Tibial artery (tissue), 4 donors: Measurements from ENCODE around the gene CA9.

Experiments
- DNase-seq, 2 donors: peaks; one replicate each; pipeline ENCODE4 v3.0.0-alpha.2; 2019
- H3K27ac ChIP-seq, 2 donors: fragments of 200-600 bp; sonication (generic) in 1 of 2; 1 replicate in 1 of 2; 2 replicates in 1 of 2; pipeline ENCODE4 v1.5.1; 2018 to 2019; ENCODE audit warnings: mild to moderate bottlenecking in 1 of 2
- H3K27me3 ChIP-seq, 2 donors: fragments of 200-600 bp; sonication (generic) in 1 of 2; one replicate each; pipeline versions ENCODE4 v1.5.1 to v1.6.0; 2016 to 2019
- H3K36me3 ChIP-seq, 3 donors: fragments of 200-600 bp; sonication (generic) in 2 of 3; one replicate each; pipeline ENCODE4 v1.5.1; 2016 to 2019; ENCODE audit warnings: mild to moderate bottlenecking in 2 of 3
- H3K4me1 ChIP-seq, 4 donors: fragments of 200-600 bp; sonication (generic) in 2 of 4; 1 replicate in 3 of 4; 2 replicates in 1 of 4; pipeline ENCODE4 v1.5.1; 2016 to 2019
- H3K4me3 ChIP-seq, 2 donors: fragments of 200-600 bp; sonication (generic) in 1 of 2; 1 replicate in 1 of 2; 2 replicates in 1 of 2; pipeline ENCODE4 v1.5.1; 2018 to 2019; ENCODE audit warnings: mild to moderate bottlenecking in 2 of 2
- H3K9me3 ChIP-seq, 3 donors: fragments of 200-600 bp; sonication (generic) in 1 of 3; one replicate each; pipeline ENCODE4 v1.5.1; 2016 to 2019
- intact Hi-C: fragments of 100-400 bp; cut with DNase I; formaldehyde crosslinking; loops from one replicate; pipeline ENCODE4 v1.15.0; 2023; ENCODE audit warnings: low total_unique reads
- TF ChIP-seq, protein P1 (sequence below), 2 experiments: fragments of 200-600 bp in 1 of 2; fragments of 450-650 bp in 1 of 2; IDR thresholded peaks; one replicate each; pipeline ENCODE4 v1.5.1; 2017 to 2019; ENCODE audit warnings: antibody characterized with exemption in 2 of 2, mild to moderate bottlenecking in 1 of 2, moderate library complexity in 1 of 2

CA9 gene

DNA sequence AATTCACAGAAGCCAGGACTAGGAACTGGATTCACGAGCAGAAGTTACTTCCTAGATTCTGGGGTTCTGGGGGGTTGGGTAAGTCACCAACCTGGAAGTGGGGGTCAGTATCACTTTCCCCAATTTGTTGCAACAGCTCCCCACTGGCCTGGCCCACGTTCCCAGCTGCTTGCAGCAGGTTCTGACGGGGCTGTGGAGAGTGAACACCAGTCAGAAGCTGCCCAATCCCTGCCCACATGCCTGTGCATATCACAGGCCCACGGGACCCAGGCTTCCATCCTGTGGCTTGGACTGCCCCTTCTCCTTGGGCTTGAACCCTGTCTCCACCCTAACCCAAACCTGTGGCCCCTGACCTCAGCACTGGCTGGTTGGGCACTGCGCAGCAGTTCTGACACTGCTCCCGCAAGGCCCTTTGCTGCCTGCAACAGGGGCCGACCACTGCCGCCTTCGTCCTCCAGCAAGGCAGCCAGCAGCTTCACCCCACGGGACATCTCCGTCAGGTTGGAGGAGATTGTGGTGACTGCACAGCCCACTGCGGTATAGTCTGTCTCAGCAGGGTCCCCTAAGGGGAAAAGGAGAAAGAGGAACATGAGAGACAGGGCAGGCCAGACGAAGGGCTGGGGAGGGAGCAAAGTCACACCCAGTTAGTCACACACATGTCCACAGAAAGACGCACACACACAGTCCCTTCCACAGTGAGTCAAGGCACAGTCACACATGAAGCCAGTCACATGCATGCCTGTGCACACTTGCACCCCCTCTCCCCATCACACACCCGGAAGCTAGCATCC is 45.2 kb downstream of the CA9 start:
- peak in 1 of 2 donors; percentile 55 for DNase-seq
- peaks cover 0 to 6% (median 3%) of the 10 kb centered on the region in 4 donors for H3K4me1 ChIP-seq
- intact Hi-C loops, result no loop called here
- H3K4me3 ChIP-seq, result no peak overlapping the region
- peaks cover 100% of the 10 kb centered on the region in 3 donors for H3K36me3 ChIP-seq
- H3K27me3 ChIP-seq, result no peaks in the 10 kb centered on the region
- no peaks in the 10 kb centered on the region for H3K9me3 ChIP-seq
- TF ChIP-seq, protein P1, sequence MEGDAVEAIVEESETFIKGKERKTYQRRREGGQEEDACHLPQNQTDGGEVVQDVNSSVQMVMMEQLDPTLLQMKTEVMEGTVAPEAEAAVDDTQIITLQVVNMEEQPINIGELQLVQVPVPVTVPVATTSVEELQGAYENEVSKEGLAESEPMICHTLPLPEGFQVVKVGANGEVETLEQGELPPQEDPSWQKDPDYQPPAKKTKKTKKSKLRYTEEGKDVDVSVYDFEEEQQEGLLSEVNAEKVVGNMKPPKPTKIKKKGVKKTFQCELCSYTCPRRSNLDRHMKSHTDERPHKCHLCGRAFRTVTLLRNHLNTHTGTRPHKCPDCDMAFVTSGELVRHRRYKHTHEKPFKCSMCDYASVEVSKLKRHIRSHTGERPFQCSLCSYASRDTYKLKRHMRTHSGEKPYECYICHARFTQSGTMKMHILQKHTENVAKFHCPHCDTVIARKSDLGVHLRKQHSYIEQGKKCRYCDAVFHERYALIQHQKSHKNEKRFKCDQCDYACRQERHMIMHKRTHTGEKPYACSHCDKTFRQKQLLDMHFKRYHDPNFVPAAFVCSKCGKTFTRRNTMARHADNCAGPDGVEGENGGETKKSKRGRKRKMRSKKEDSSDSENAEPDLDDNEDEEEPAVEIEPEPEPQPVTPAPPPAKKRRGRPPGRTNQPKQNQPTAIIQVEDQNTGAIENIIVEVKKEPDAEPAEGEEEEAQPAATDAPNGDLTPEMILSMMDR (IDR thresholded peaks at IDR 0.05), result no peak
- H3K27ac ChIP-seq, result peak overlapping the region; percentile 34 to 99

DNA sequence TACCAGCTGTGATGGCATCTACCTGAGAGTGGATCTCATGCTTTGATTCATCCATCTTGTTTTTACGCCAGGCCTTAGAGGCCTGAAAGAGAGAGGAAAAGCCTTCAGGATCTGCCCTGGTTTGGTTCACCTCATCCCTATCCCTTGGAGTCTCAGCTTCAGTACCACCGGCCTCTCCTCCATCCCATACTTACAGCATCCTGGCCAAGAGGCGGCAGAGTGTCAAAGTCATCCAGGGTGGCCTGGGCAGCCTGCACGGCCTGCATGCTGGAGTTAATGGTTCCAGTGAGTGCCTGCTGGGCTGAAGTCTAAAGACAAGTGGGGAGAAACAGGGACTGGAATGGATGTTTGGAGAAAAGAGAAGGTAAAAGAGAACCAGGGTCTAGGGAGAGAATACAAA is 45.8 kb downstream of the CA9 start:
- peaks cover 0 to 5% (median 2%) of the 10 kb centered on the region in 4 donors for H3K4me1 ChIP-seq
- H3K27me3 ChIP-seq, result no peaks in the 10 kb centered on the region
- H3K36me3 ChIP-seq, result peaks cover 100% of the 10 kb centered on the region in 3 donors
- intact Hi-C loops, result no loop called here
- DNase-seq, result no peak
- TF ChIP-seq, protein P1 (IDR thresholded peaks at IDR 0.05), result no peak
- H3K4me3 ChIP-seq, result no peak overlapping the region
- no peaks in the 10 kb centered on the region for H3K9me3 ChIP-seq
- H3K27ac ChIP-seq, result peak overlapping the region; percentile 36 to 99

DNA sequence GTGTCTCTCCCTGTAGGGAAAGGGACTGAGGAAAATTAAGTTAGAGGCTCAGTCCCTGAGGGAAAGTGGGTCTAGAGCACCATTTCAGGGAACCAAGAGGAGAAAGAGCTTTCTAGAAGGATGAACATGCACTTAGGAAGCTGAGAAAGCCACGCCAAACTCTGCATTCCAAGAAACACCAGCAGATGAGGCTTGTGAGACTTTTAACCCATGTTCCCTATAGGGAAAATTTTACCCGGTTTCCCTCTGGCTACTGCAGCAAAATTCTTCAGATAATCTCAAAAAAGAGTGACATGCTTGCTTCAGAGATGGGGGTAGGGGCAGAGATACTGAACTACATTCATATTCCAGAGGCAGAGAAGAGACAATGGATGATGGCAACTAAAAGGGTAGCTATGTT is 49.7 kb downstream of the CA9 start:
- TF ChIP-seq, protein P1 (IDR thresholded peaks at IDR 0.05), result no peak
- Histone ChIP-seq H3K27me3 (no peaks in the 10 kb centered on the region), H3K27ac (peak overlapping the region; percentile 50 to 99), H3K36me3 (peaks cover 72 to 82% (median 73%) of the 10 kb centered on the region in 3 donors), H3K4me1 (peaks cover 0 to 33% (median 24%) of the 10 kb centered on the region in 4 donors), H3K9me3 (no peaks in the 10 kb centered on the region), H3K4me3 (no peak overlapping the region)
- intact Hi-C loops, result no loop called here
- DNase-seq, result no peak

DNA sequence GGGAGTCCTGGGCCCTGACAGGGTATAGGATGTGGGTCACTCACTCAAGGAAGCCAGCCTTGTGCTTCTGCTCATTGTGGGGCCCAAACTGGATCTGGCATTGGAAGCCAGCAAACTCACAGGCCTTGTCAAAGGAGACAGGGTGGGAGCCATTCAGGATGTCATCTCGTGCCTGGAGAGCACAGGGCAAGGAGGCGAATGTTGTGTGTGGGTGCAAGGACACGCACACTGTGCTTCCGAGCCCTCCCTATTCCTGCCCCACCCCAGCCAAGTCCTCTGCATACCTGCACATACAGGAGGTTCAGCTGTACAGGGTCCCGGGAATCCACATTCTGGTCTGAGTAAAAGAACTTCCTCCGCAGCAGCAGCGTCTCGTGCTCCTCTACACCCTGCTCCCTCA is 50.2 kb downstream of the CA9 start:
- Histone ChIP-seq H3K4me1 (peaks cover 0 to 38% (median 29%) of the 10 kb centered on the region in 4 donors), H3K4me3 (no peak overlapping the region), H3K36me3 (peaks cover 67 to 77% (median 68%) of the 10 kb centered on the region in 3 donors), H3K27ac (peak overlapping the region; percentile 50 to 99), H3K9me3 (no peaks in the 10 kb centered on the region), H3K27me3 (no peaks in the 10 kb centered on the region)
- peak in 1 of 2 donors; percentile 56 for DNase-seq
- TF ChIP-seq, protein P1 (IDR thresholded peaks at IDR 0.05), result no peak
- intact Hi-C loops, result no loop called here

DNA sequence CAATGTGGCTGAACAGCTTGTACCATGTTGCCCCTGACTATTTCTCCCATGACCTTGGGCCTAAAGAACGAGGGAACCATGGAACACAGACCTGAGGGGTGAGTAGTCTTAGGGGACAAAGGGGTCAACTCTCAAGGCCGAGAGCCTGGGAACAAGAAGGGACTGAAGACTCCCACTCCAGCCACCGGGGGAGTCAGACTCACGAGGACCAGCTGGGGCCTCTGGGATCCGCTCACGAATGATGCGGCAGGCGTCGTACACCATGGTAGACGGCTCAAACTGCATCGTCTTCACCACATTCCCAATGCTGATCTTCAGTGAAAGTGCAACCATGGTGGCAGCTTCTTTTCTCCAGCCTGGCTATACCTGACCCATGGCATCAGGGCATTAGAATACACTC is 51.6 kb downstream of the CA9 start:
- TF ChIP-seq, protein P1 (IDR thresholded peaks at IDR 0.05), result no peak

More for the DNA sequence above, 51.6 kb downstream of the CA9 start:
- Histone ChIP-seq H3K4me3 (no peak overlapping the region), H3K9me3 (no peaks in the 10 kb centered on the region), H3K4me1 (peaks cover 0 to 51% (median 43%) of the 10 kb centered on the region in 4 donors), H3K27ac (peak overlapping the region; percentile 92 to 99), H3K27me3 (no peaks in the 10 kb centered on the region), H3K36me3 (peaks cover 52 to 63% (median 54%) of the 10 kb centered on the region in 3 donors)
- intact Hi-C loops, result loop anchor here (5.0 kb wide), 1 partner anchor 33 kb away; no protein-coding TSS in a partner anchor
- DNase-seq, result peak in 1 of 2 donors; percentile 61
